ENCODE data around the gene RTCA. TPM values are rescaled to one million over a fixed set of nuclear protein-coding genes. Genes with fewer than 3 reads are reported as not detected.

Gene RTCA
- total RNA-seq, 2 donors from 2014 or later, result 20.2 to 30.7 TPM

DNA sequence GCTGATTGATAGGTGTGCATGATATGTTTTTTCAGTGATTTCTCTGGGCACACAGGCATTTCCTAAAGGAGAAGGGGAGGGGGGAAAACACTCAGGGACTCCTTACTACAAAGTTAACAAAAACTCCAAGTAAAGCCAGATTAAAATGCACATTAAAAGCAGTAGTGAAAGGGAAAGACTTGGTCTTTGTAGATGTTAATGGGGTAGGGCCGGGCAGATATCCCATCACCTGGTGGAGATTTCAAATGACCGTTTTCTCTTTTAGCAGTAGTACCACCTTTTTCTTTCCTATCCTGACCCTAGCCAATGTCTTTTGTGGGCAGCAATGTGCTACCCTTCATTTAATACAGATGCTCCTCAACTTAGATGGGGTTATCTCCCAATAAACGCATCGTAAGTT, 32.5 kb downstream of the RTCA start:
- H3K4me1 ChIP-seq, result no peaks in the 10 kb centered on the region
- TF ChIP-seq, protein P1, sequence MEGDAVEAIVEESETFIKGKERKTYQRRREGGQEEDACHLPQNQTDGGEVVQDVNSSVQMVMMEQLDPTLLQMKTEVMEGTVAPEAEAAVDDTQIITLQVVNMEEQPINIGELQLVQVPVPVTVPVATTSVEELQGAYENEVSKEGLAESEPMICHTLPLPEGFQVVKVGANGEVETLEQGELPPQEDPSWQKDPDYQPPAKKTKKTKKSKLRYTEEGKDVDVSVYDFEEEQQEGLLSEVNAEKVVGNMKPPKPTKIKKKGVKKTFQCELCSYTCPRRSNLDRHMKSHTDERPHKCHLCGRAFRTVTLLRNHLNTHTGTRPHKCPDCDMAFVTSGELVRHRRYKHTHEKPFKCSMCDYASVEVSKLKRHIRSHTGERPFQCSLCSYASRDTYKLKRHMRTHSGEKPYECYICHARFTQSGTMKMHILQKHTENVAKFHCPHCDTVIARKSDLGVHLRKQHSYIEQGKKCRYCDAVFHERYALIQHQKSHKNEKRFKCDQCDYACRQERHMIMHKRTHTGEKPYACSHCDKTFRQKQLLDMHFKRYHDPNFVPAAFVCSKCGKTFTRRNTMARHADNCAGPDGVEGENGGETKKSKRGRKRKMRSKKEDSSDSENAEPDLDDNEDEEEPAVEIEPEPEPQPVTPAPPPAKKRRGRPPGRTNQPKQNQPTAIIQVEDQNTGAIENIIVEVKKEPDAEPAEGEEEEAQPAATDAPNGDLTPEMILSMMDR (IDR thresholded peaks at IDR 0.05), result no peak

DNA sequence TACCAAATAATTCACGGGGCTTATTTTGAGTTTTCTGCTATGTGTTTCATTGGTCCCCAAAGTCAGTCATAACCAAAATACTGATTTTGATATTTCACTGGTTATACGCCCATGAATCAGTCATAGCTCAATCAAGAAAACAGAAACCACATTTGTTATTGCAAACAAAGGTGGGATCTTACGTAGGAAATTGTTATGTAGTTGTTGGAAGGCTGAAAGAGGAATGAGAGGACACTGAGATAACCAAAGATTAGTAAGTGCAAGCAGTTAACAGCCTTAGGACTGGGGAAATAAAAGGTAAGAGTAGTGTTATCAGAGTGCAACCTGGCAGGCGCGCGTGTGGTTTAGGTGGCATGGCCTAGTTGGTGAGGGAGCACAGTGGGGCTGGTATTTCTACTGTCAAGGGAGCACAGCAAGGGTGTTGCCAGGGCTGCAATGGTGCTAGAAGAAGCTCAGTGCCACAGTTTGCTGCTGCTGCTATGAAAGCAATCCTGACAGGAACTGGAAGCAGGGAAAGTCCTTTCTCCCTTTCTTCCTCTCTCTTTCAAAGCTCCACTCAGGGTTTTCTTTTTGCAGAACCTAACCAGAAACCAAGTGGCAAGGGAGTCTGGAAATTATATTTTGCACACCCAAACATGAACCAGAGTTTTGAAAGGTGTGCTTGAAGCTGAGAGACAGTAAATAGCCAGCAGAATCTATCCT, 33.7 kb downstream of the RTCA start:
- Histone ChIP-seq H3K27ac (no peak overlapping the region), H3K4me1 (no peaks in the 10 kb centered on the region)

More for the DNA sequence above, 32.5 kb downstream of the RTCA start:
- H3K4me3 ChIP-seq, result no peak overlapping the region
- DNase-seq (ENCODE audit: low spot score), result no peak
- no peaks in the 10 kb centered on the region for H3K9me3 ChIP-seq
- H3K36me3 ChIP-seq, result no peaks in the 10 kb centered on the region
- H3K27ac ChIP-seq, result no peak overlapping the region
- no peaks in the 10 kb centered on the region for H3K27me3 ChIP-seq

DNA sequence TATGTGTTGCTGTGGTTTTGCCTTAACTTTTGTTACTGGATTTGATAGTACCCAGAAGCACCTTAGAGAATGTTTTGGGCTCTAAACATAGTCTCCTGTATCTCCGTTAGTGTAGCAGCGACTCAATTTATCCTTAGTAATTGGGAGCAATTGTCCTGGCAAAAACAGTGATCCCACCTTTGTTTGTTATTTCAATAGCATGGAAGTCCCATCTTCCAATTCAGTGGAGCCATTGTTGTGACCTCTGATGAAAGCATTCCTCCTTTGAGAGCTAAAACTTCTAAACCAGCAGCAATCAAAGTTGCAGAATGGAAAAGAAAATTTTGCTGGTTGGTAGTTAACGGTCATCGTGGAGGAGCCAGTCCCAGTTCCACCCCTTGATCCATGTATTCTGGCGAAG, 34.7 kb downstream of the RTCA start:
- Histone ChIP-seq H3K27me3 (no peaks in the 10 kb centered on the region), H3K4me1 (no peaks in the 10 kb centered on the region), H3K9me3 (no peaks in the 10 kb centered on the region), H3K27ac (no peak overlapping the region), H3K36me3 (no peaks in the 10 kb centered on the region), H3K4me3 (no peak overlapping the region)
- TF ChIP-seq, protein P1 (IDR thresholded peaks at IDR 0.05), result no peak
- no peak for DNase-seq (ENCODE audit: low spot score)

More for the DNA sequence above, 33.7 kb downstream of the RTCA start:
- TF ChIP-seq, protein P1 (IDR thresholded peaks at IDR 0.05), result no peak
- H3K4me3 ChIP-seq, result no peak overlapping the region
- DNase-seq (ENCODE audit: low spot score), result no peak
- H3K36me3 ChIP-seq, result no peaks in the 10 kb centered on the region
- no peaks in the 10 kb centered on the region for H3K27me3 ChIP-seq
- no peaks in the 10 kb centered on the region for H3K9me3 ChIP-seq

DNA sequence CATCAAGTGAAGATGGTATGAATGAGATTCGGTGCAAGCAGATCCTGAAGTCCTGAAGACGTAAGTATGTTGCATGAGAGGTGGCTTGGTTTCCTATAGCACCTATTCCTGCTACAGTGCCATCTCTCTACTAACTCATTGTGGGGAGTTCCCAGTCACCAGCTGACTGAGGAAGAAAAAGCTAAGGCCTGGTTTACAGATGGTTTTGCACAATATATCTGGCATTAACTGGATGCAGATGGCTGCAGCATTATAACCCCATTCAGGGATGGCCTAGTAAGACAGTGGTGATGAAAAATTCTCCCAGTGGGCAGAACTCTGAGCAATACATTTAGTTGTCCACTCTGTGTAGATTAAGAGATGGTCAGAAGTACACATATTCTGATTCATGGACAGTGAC, 36.7 kb downstream of the RTCA start:
- DNase-seq (ENCODE audit: low spot score), result no peak
- Histone ChIP-seq H3K27ac (no peak overlapping the region), H3K9me3 (no peaks in the 10 kb centered on the region), H3K27me3 (no peaks in the 10 kb centered on the region), H3K36me3 (no peaks in the 10 kb centered on the region), H3K4me3 (no peak overlapping the region), H3K4me1 (no peaks in the 10 kb centered on the region)
- TF ChIP-seq, protein P1 (IDR thresholded peaks at IDR 0.05), result no peak

DNA sequence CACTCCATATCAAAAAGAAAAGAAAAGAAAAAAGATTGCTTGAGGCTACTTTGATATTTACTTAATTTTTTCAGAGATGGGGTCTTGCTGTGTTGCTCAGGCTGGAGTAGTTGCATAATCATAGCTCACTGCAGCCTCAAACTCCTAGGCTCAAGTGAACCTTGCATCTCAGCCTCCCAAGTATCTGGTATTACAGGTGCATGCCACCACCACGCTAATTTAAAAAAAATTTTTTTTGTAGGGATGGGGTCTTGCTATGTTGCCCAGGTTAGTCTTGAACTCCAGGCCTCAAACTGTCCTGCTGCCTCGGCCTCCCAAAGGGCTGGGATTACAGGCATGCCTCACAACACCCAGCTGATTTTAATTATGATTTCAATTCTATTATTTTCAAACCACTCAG, 38.2 kb downstream of the RTCA start:
- Histone ChIP-seq H3K27me3 (no peaks in the 10 kb centered on the region), H3K4me1 (no peaks in the 10 kb centered on the region), H3K9me3 (no peaks in the 10 kb centered on the region), H3K36me3 (no peaks in the 10 kb centered on the region), H3K27ac (no peak overlapping the region), H3K4me3 (no peak overlapping the region)
- no peak for DNase-seq (ENCODE audit: low spot score)
- TF ChIP-seq, protein P1 (IDR thresholded peaks at IDR 0.05), result no peak

DNA sequence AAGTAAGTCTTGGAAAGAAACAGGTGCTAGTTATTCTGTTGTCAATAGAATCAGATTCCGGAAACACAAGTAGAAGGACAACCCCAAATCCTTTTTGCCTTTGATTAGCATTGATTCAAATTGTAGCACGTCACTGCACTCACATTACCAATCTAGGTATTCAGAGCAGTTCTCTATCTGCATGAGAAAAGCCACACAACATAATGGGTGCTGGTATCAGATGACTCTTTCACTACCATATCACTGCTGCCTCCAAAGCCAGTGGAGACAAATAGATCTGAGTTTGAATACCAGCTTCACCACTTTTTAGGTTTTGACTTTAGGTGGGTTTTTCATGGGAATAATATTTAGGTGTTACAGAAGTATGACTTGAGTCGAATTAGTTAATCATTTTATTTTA, 38.9 kb downstream of the RTCA start:
- Histone ChIP-seq H3K27me3 (no peaks in the 10 kb centered on the region), H3K4me1 (no peaks in the 10 kb centered on the region), H3K4me3 (no peak overlapping the region), H3K36me3 (no peaks in the 10 kb centered on the region), H3K9me3 (no peaks in the 10 kb centered on the region), H3K27ac (no peak overlapping the region)
- TF ChIP-seq, protein P1 (IDR thresholded peaks at IDR 0.05), result no peak
- no peak for DNase-seq (ENCODE audit: low spot score)
